ENCODE data around the gene CALHM3.

DNA sequence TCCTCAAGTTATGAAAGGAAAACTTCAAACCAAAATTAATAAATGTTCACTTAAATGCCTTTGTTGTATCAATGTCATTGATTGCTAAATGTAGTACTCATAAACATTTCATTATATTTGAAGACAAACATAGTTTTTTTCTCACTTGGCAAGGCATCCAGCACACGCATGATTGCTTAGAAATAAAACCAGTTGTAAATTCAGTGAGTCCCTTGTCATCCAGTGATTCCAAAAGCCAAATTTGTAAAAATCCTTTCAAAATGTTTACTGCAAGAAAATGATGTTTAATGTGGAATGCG lies 8.3 kb upstream of the CALHM3 start:
- TF ChIP-seq CTCF (IDR thresholded peaks at IDR 0.05; ENCODE audit: low read length) (no peak), EZH2 (IDR thresholded peaks at IDR 0.05; ENCODE audit: borderline replicate concordance, low read length) (no peak)

Data from OCI-LY1 (cell line).